Measurements from ENCODE around the gene KRTAP5-11.

- no peak for TF ChIP-seq CTCF (IDR thresholded peaks at IDR 0.05; ENCODE audit: low read depth, low read length)
- no peak for TF ChIP-seq POLR2A (IDR thresholded peaks at IDR 0.05; ENCODE audit: extremely low read depth, insufficient read length)
- TF ChIP-seq MAX (IDR thresholded peaks at IDR 0.05; ENCODE audit: low read depth, low read length), result no peak
Measured at GRCh38 chr11:71575723-71576424, 6.8 kb downstream of the KRTAP5-11 start.
